ENCODE measurements around the gene SPATA20.

The SPATA20 gene

GRCh38 chr17:50558941-50559614 lies 12.1 kb downstream of the SPATA20 start:
- Histone ChIP-seq H3K36me3 (ENCODE audit: control insufficient read depth, insufficient read depth, low read length) (no peaks in the 10 kb centered on the region; the same call in 1 of the 2 replicates), H3K27me3 (replicated peaks; ENCODE audit: control insufficient read depth, insufficient read depth, low read length) (peaks cover 2% of the 10 kb centered on the region), H3K4me3 (replicated peaks; ENCODE audit: low read depth, low read length) (no peak overlapping the region; the same call in 1 of the 2 replicates)
- DNase-seq (ENCODE audit: extremely low read depth, insufficient read length), result no peak
- TF ChIP-seq, protein P1, sequence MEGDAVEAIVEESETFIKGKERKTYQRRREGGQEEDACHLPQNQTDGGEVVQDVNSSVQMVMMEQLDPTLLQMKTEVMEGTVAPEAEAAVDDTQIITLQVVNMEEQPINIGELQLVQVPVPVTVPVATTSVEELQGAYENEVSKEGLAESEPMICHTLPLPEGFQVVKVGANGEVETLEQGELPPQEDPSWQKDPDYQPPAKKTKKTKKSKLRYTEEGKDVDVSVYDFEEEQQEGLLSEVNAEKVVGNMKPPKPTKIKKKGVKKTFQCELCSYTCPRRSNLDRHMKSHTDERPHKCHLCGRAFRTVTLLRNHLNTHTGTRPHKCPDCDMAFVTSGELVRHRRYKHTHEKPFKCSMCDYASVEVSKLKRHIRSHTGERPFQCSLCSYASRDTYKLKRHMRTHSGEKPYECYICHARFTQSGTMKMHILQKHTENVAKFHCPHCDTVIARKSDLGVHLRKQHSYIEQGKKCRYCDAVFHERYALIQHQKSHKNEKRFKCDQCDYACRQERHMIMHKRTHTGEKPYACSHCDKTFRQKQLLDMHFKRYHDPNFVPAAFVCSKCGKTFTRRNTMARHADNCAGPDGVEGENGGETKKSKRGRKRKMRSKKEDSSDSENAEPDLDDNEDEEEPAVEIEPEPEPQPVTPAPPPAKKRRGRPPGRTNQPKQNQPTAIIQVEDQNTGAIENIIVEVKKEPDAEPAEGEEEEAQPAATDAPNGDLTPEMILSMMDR (IDR thresholded peaks at IDR 0.05; ENCODE audit: insufficient read depth, low read length, poor library complexity, severe bottlenecking), result no peak

DNA sequence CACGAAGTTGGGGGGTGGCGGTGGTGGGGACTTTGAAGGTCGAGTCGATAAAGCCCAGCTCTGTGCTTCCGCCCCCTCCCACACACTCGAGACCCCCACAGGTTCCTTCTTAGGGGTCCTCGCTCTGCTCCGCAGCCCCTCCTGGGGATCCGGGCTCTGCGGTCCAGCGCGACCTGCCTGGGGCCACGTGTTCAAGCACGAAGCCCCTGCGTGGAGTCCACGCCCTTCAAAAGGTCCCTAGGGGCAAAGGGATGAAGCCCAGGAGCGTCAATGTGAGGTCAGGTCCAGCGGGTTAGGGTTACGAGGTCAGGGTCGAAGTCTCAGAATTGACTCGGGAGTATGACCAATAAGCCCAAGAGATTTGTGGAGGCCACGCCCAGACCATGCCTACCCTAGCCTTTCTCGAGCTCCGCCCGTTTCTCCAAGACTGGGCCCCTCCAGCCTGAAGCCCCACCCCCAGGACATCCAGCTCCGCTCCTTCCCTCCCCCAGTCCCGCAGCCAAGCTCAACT lies 12.8 kb downstream of the SPATA20 start:
- H3K4me3 ChIP-seq (replicated peaks; ENCODE audit: low read depth, low read length), result peak overlapping the region; percentile 57
- H3K27me3 ChIP-seq (replicated peaks; ENCODE audit: control insufficient read depth, insufficient read depth, low read length), result peaks cover 2% of the 10 kb centered on the region
- TF ChIP-seq, protein P1 (IDR thresholded peaks at IDR 0.05; ENCODE audit: insufficient read depth, low read length, poor library complexity, severe bottlenecking), result no peak
- no peaks in the 10 kb centered on the region for H3K36me3 ChIP-seq (ENCODE audit: control insufficient read depth, insufficient read depth, low read length)
- no peak for DNase-seq (ENCODE audit: extremely low read depth, insufficient read length)

GRCh38 chr17:50560185-50560824 lies 13.3 kb downstream of the SPATA20 start, which contains the start of gene CACNA1G:
CACNA1G (plus strand) TSS chr17:50560715; CDS start chr17:50561460, 745 bp downstream.
- Histone ChIP-seq H3K36me3 (ENCODE audit: control insufficient read depth, insufficient read depth, low read length) (no peaks in the 10 kb centered on the region), H3K27me3 (replicated peaks; ENCODE audit: control insufficient read depth, insufficient read depth, low read length) (peaks cover 2% of the 10 kb centered on the region), H3K4me3 (replicated peaks; ENCODE audit: low read depth, low read length) (peak within 1 kb of the TSS; percentile 57)
- DNase-seq (ENCODE audit: extremely low read depth, insufficient read length), result peak; percentile 87
- TF ChIP-seq, protein P1 (IDR thresholded peaks at IDR 0.05; ENCODE audit: insufficient read depth, low read length, poor library complexity, severe bottlenecking), result no peak

GRCh38 chr17:50560931-50561745 lies 14.2 kb downstream of the SPATA20 start:
- TF ChIP-seq, protein P1 (IDR thresholded peaks at IDR 0.05; ENCODE audit: insufficient read depth, low read length, poor library complexity, severe bottlenecking), result no peak
- Histone ChIP-seq H3K27me3 (replicated peaks; ENCODE audit: control insufficient read depth, insufficient read depth, low read length) (peaks cover 2% of the 10 kb centered on the region), H3K36me3 (ENCODE audit: control insufficient read depth, insufficient read depth, low read length) (no peaks in the 10 kb centered on the region), H3K4me3 (replicated peaks; ENCODE audit: low read depth, low read length) (peak overlapping the region; percentile 57)
- no peak for DNase-seq (ENCODE audit: extremely low read depth, insufficient read length)

DNA sequence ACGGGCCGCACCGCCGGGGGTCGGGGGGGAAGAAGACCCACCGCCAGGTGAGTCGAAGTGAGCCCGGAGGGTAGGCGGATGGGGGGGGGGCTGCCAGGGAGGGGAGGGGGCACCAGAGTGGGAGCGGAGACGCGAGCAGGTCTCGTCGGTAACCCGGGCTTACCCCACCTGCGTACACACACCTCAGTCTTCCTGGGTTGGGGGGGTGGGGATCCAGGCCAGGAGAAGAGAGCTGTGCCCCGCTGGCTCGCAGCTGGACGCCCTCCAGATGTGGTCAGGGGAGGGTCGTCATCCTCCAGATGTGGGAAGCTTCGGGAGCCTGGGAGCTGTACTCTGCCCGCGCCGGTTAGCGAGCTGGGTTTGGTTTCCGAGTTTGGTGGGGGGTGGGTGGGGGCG lies 14.8 kb downstream of the SPATA20 start:
- H3K36me3 ChIP-seq (ENCODE audit: control insufficient read depth, insufficient read depth, low read length), result no peaks in the 10 kb centered on the region
- DNase-seq (ENCODE audit: extremely low read depth, insufficient read length), result no peak
- TF ChIP-seq, protein P1 (IDR thresholded peaks at IDR 0.05; ENCODE audit: insufficient read depth, low read length, poor library complexity, severe bottlenecking), result no peak
- no peak overlapping the region; the same call in 1 of the 2 replicates for H3K4me3 ChIP-seq (replicated peaks; ENCODE audit: low read depth, low read length)
- peaks cover 2% of the 10 kb centered on the region for H3K27me3 ChIP-seq (replicated peaks; ENCODE audit: control insufficient read depth, insufficient read depth, low read length)

Data from GM06990 (cell line).